DND-41 (cell line): Measurements from ENCODE around the gene GTF2F2.
A peak's percentile ranks its signal among the peaks of the same experiment; 100 is the strongest.

Experiments used
- ATAC-seq: fragments of 200-7000 bp; cut with Tn5 transposase; 3 replicates; pipeline ENCODE4 v1.9.1; 2021; ENCODE audit warnings: low read depth; ENCODE audit not compliant: insufficient read depth
- DNase-seq: peaks from one replicate; pipeline ENCODE4 v3.0.0-alpha.2; 2020
- H2AFZ ChIP-seq: 2 replicates; pipeline ENCODE4 v1.6.0; 2012; ENCODE audit warnings: low read depth, low read length
- H3K27ac ChIP-seq: 2 replicates; pipeline ENCODE4 v1.5.1; 2012; ENCODE audit warnings: low read length, inconsistent platforms
- H3K27me3 ChIP-seq: fragments of 200-600 bp; sonication (generic); 2 replicates; pipeline ENCODE4 v1.6.0; 2012; ENCODE audit warnings: low read length, mild to moderate bottlenecking, inconsistent platforms; ENCODE audit not compliant: insufficient read depth, poor library complexity
- H3K36me3 ChIP-seq: 2 replicates; pipeline ENCODE4 v1.5.1; 2012; ENCODE audit warnings: low read length, inconsistent platforms; ENCODE audit not compliant: insufficient read depth
- H3K4me1 ChIP-seq: 2 replicates; pipeline ENCODE4 v1.5.1; 2012; ENCODE audit warnings: mild to moderate bottlenecking, low read length; ENCODE audit not compliant: insufficient read depth
- H3K4me2 ChIP-seq: 2 replicates; pipeline ENCODE4 v1.6.0; 2012; ENCODE audit warnings: mild to moderate bottlenecking, moderate library complexity, low read length, inconsistent platforms; ENCODE audit not compliant: insufficient read depth
- H3K4me3 ChIP-seq, 2 experiments: fragments of 200-600 bp in 1 of 2; shearing (Covaris generic) in 1 of 2; 2 replicates each; pipeline ENCODE4 v1.5.1; 2012 to 2016; ENCODE audit warnings: inconsistent platforms in 2 of 2, low read length in 2 of 2, mild to moderate bottlenecking in 2 of 2, low read depth in 1 of 2, moderate library complexity in 1 of 2
- H3K79me2 ChIP-seq: 2 replicates; pipeline ENCODE4 v1.6.0; 2012; ENCODE audit warnings: low read length, inconsistent platforms; ENCODE audit not compliant: insufficient read depth
- H3K9ac ChIP-seq: 2 replicates; pipeline ENCODE4 v1.6.0; 2012; ENCODE audit warnings: low read depth, mild to moderate bottlenecking, inconsistent platforms, low read length, moderate library complexity
- H3K9me3 ChIP-seq: 2 replicates; pipeline ENCODE4 v1.5.1; 2012; ENCODE audit warnings: low read length, moderate library complexity, mild to moderate bottlenecking, inconsistent platforms; ENCODE audit not compliant: insufficient read depth, severe bottlenecking
- H4K20me1 ChIP-seq: 2 replicates; pipeline ENCODE4 v1.6.0; 2012; ENCODE audit warnings: low read length; ENCODE audit not compliant: insufficient read depth
- CTCF ChIP-seq: IDR thresholded peaks from 2 replicates; pipeline ENCODE4 v1.5.1; 2012; ENCODE audit warnings: borderline replicate concordance, low read length, moderate library complexity, mild to moderate bottlenecking; ENCODE audit not compliant: poor library complexity, severe bottlenecking; ENCODE audit errors: extremely low read depth
- EZH2 ChIP-seq: IDR thresholded peaks from 3 replicates; pipeline ENCODE4 v1.6.1; 2012; ENCODE audit warnings: borderline replicate concordance, low read depth, mild to moderate bottlenecking, moderate library complexity, low read length, inconsistent platforms; ENCODE audit not compliant: severe bottlenecking

The GTF2F2 gene

GRCh38 chr13:45122941-45123340 lies 2.6 kb downstream of the GTF2F2 start:
- Histone ChIP-seq H3K4me1 (peaks cover 34% of the 10 kb centered on the region), H3K4me2 (0 out of 2 replicates have a peak overlapping the region, but pooled peaks have one; percentile 11), H3K79me2 (peaks cover 70% of the 10 kb centered on the region), H4K20me1 (peaks cover 9% of the 10 kb centered on the region; the same call in 1 of the 2 replicates), H3K9ac (no peak overlapping the region), H3K27me3 (no peaks in the 10 kb centered on the region), H2AFZ (no peak overlapping the region), H3K9me3 (no peaks in the 10 kb centered on the region), H3K4me3 (no peak overlapping the region), H3K27ac (no peak overlapping the region), H3K36me3 (no peaks in the 10 kb centered on the region; the same call in 1 of the 2 replicates)
- DNase-seq (no peak), ATAC-seq (no peak)
- TF ChIP-seq EZH2 (no peak), CTCF (no peak)

DNA sequence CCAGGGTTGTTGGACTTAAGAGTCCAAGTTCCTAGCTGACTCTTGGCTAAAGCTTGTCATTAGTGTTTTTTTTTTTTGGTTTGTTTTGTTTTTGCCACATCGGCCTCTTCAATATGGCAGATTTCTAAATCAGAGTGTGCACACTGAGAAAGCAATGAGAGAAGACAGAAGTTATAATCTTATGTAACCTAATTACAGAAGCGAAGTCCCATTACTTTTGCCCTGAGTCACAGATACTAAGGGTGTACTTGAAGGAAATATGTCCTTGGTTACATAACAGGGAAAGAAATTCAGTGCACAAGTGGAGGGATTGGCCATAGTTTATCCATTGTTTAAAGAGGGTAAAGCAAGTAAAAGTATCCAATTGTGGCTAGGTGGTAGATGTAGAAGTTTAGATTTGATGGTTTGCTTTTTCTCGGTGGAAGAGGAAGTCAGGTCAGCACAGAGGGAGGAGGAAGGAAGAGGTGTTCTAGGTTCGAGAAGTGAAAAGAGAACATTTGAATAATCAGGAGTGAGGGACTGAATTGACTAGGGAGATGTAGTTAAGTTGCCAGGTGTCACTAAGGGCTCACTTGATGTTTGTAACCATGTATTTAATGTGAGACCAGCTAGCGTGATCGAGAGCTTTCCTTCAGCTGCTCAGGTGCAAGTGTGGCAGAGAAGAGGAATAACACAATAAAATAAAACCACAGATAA lies 12.2 kb downstream of the GTF2F2 start:
- Histone ChIP-seq H3K9me3 (peaks cover 8% of the 10 kb centered on the region), H3K27me3 (no peaks in the 10 kb centered on the region), H3K4me2 (no peak overlapping the region), H3K4me3 (no peak overlapping the region), H3K27ac (no peak overlapping the region), H2AFZ (no peak overlapping the region), H4K20me1 (peaks cover 6% of the 10 kb centered on the region; the same call in 1 of the 2 replicates), H3K36me3 (peaks cover 3% of the 10 kb centered on the region; the same call in 1 of the 2 replicates), H3K79me2 (peaks cover 82% of the 10 kb centered on the region), H3K9ac (no peak overlapping the region), H3K4me1 (no peaks in the 10 kb centered on the region)
- TF ChIP-seq EZH2 (no peak), CTCF (no peak)
- DNase-seq (no peak), ATAC-seq (no peak)

DNA sequence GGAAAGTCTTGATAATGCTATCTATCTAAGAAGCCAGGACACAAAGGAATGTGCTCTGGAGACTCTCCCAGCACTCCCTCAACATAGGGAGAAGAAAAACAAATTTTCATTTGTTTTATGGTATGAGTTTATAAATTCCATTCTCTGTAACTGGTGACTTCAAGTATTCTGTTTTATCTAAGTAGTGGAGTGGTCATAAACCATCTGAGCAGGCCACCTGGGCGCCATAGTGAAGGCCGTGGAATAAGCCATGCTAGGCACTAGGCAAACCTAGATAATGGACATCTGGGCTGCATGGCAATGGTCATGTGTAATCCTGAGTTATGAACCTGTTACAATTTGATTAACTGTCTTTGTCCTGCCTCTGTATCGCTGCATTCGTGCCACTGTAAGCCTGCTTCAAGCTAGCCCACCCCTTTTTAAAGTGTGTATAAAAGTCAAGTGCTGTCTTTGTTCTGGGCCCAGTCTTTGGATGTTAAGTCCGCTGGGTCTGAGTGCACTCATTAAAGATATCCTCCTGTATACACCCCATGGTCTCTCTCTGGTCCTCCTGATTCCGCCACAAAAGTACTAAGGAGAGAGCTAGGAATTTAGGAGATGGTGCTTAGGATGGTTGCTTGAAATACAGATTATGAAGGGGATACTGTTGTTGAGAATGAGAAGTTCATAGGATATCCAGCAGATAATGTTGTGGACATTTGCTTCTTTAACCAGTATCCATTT lies 13.2 kb downstream of the GTF2F2 start:
- ATAC-seq = no peak
- peaks cover 12% of the 10 kb centered on the region; the same call in 1 of the 2 replicates for H3K36me3 ChIP-seq
- peaks cover 8% of the 10 kb centered on the region; the same call in 1 of the 2 replicates for H4K20me1 ChIP-seq
- TF ChIP-seq EZH2 (no peak), CTCF (no peak)
- H3K4me2 ChIP-seq = no peak overlapping the region
- DNase-seq = no peak
- H2AFZ ChIP-seq = no peak overlapping the region
- no peak overlapping the region for H3K9ac ChIP-seq
- H3K4me1 ChIP-seq = no peaks in the 10 kb centered on the region
- H3K27ac ChIP-seq = no peak overlapping the region
- H3K27me3 ChIP-seq = no peaks in the 10 kb centered on the region
- peaks cover 8% of the 10 kb centered on the region for H3K9me3 ChIP-seq
- H3K4me3 ChIP-seq = no peak overlapping the region
- peaks cover 86% of the 10 kb centered on the region for H3K79me2 ChIP-seq
